ENCODE measurements around the gene EPB41L4A.
A peak's percentile ranks its signal among the peaks of the same experiment; 100 is the strongest.

Gene EPB41L4A

DNA sequence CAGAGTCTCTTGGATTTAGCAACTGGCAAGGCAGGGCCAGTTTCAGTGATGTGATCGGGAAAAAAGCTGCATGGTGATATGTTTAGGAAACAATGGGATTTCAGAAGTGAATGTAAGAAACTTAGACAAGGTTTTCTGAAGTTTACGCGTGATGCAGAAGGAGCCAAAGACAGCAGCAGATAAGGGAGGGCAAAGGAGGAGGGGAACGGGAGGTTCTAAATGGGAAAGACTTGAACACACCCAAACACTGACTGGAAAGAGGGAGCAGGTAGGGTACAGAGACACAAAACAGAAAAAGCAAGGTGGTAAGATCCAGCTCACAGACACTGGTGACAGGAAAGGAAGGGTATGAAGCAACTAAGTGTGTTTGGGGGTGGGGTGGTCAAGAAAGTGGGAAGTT lies 115.4 kb downstream of the EPB41L4A start:
- no peak for DNase-seq (ENCODE audit: low read depth)
- TF ChIP-seq, protein P1, sequence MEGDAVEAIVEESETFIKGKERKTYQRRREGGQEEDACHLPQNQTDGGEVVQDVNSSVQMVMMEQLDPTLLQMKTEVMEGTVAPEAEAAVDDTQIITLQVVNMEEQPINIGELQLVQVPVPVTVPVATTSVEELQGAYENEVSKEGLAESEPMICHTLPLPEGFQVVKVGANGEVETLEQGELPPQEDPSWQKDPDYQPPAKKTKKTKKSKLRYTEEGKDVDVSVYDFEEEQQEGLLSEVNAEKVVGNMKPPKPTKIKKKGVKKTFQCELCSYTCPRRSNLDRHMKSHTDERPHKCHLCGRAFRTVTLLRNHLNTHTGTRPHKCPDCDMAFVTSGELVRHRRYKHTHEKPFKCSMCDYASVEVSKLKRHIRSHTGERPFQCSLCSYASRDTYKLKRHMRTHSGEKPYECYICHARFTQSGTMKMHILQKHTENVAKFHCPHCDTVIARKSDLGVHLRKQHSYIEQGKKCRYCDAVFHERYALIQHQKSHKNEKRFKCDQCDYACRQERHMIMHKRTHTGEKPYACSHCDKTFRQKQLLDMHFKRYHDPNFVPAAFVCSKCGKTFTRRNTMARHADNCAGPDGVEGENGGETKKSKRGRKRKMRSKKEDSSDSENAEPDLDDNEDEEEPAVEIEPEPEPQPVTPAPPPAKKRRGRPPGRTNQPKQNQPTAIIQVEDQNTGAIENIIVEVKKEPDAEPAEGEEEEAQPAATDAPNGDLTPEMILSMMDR (IDR thresholded peaks at IDR 0.05; ENCODE audit: insufficient read depth, low read depth, low read length, missing control alignments) = no peak
- no peak overlapping the region for H3K4me3 ChIP-seq (ENCODE audit: low read length)

DNA sequence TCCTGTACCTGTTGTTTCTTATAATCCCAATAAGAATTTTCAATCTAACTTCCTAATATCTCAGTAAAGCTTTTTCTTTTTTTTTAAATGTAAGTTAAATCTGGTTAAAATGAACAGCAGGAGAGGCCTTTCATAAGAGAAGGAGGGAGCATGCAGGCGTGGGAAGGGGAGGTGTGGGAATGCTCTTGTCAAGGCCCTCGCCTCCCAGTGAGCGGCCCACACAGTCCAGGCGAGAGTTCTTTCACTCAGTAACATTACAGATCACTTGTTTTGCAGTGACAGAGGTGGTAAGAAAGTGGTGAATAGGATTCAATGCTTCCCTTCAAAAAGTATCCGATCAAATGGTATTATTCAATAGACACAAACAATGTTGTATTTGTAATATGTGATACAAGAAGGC lies 125.0 kb downstream of the EPB41L4A start:
- TF ChIP-seq, protein P1 (IDR thresholded peaks at IDR 0.05; ENCODE audit: insufficient read depth, low read depth, low read length, missing control alignments) = no peak
- no peak overlapping the region for H3K4me3 ChIP-seq (ENCODE audit: low read length)
- no peak for DNase-seq (ENCODE audit: low read depth)

DNA sequence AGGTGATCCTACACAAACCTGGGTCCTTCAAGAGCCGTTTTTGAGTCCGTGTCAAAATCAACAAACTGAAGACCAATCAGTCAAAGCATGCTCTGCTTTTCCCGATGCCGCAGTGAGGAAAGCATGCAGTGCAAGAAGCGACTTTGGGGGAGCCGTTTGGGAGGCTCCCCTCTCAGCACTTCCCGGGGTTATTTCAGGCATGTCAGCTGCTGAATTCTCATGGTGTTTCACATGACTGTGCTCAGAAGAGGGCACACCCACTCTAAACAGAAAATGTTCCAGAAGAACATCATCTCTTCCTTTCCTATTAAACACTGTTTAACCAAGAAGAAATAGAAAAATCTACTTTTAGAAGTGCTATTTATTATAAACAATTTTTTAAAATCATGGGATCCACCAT lies 125.5 kb downstream of the EPB41L4A start:
- TF ChIP-seq, protein P1 (IDR thresholded peaks at IDR 0.05; ENCODE audit: insufficient read depth, low read depth, low read length, missing control alignments) = no peak
- no peak overlapping the region for H3K4me3 ChIP-seq (ENCODE audit: low read length)
- DNase-seq (ENCODE audit: low read depth) = no peak

DNA sequence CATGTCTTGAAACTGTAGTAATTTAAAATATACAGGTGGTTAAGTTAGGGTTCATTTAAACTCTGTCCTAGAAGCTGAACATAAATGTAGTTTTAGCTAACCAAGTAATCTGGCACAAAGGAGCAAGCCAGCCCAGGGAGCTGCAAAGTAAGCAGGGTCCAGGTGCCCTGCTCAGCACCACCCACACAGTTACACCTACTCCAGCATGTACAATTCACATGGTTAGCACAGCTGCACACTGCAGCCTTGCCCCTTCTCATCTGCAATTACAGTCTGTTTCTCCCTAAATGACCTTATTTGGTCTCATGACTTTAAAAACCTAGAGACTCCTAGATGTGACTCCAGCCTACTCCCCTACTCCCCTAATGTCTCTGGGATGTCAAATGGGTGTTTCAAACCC lies 128.4 kb downstream of the EPB41L4A start:
- TF ChIP-seq, protein P1 (IDR thresholded peaks at IDR 0.05; ENCODE audit: insufficient read depth, low read depth, low read length, missing control alignments) = no peak
- no peak overlapping the region for H3K4me3 ChIP-seq (ENCODE audit: low read length)
- DNase-seq (ENCODE audit: low read depth) = no peak

DNA sequence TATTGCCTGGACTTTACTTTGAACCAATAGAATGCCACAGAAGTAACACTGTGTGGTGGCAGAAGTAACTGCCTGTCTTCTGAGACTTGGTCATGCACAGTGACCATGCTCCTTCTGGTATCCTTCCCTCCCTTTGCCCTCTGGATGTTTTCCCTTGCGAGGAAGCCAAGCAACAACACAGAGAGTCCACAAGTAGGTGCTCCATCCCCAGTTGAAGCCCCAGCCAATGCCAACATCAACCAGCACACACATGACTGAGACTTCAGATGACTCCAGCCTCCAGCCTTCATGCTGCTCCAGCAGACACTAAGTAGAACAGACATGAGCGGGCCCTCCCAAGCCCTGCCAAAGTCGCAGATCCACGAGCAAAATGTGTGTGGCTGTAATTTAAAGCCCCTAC lies 129.6 kb downstream of the EPB41L4A start:
- TF ChIP-seq, protein P1 (IDR thresholded peaks at IDR 0.05; ENCODE audit: insufficient read depth, low read depth, low read length, missing control alignments) = no peak
- no peak overlapping the region for H3K4me3 ChIP-seq (ENCODE audit: low read length)
- DNase-seq (ENCODE audit: low read depth) = peak; percentile 8

DNA sequence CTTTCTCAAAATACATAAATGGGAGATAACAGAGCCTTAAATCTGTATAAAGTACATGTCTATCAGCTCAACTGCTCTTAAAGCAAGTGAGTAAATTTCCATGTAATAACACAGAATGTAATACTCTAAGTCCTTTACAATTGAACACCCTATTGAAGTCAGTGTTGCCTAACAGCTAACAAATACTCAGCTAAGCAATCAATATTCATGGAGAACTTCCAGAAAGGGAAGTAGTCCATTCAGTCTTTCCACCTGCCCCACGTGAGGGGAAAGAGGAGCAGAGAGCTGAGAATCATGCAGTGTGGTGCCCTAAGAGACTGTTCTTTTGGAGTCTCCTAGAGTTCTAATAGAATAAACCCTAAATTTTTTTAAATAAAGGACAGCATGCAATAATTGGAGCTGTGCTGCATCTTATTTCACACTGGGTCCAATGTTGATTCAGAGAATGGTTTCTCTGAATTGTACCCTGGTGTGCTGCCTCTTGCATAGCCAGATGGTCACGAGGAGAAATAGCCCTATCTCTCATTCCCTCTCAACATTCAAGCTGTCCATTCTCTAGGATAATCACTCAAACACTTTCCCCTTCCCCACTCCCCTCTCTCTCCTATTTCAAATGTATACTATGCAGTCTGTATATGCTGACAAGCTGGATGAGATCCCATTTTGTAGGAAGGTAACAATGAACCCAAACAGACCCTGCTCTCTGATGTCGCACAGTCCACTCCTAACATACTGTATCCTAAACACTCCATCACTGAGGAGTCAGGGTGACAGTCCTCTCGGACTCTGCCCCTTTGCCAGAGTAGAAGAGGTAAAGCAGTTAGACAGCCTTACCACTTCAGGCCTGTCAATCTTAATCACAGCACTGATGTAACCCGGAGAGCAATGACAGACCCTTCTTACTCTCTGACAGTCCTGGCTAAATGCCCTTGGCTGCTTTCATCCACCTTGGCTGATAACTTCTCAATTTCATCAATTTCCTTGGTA lies 134.8 kb downstream of the EPB41L4A start:
- TF ChIP-seq, protein P1 (IDR thresholded peaks at IDR 0.05; ENCODE audit: insufficient read depth, low read depth, low read length, missing control alignments) = no peak
- no peak overlapping the region for H3K4me3 ChIP-seq (ENCODE audit: low read length)
- DNase-seq (ENCODE audit: low read depth) = no peak

All from epithelial cell of esophagus (primary cell).